M059J (cell line): ENCODE data around the gene SPATA13. TPM values are rescaled to one million over a fixed set of nuclear protein-coding genes. Genes with fewer than 3 reads are reported as not detected.

Experiments
- DNase-seq: peaks from one replicate; pipeline ENCODE4 v3.0.0-alpha.2; 2012; ENCODE audit warnings: low read depth
- total RNA-seq: library from RNA; depleted of rRNA; stranded (reverse); fragments of >200 nt; shearing (Covaris generic); gene quantifications from 2 replicates; pipeline ENCODE4 v1.2.3, GENCODE V29; 2014

The SPATA13 gene
- total RNA-seq, 1 experiment from 2014 or later, result 7.1 TPM

- DNase-seq, result no peak
These were observed 91.0 kb downstream of the SPATA13 start for GRCh38 chr13:24251525-24251924.

GRCh38 chr13:24252136-24252535, 91.6 kb downstream of the SPATA13 start:
- no peak for DNase-seq

GRCh38 chr13:24253520-24254145, 93.1 kb downstream of the SPATA13 start:
- no peak for DNase-seq

GRCh38 chr13:24254146-24254841, 93.8 kb downstream of the SPATA13 start:
- DNase-seq, result no peak

- DNase-seq, result no peak
These were observed 97.0 kb downstream of the SPATA13 start for GRCh38 chr13:24257497-24257896.

- DNase-seq, result no peak
These were observed 101.0 kb downstream of the SPATA13 start for GRCh38 chr13:24261566-24261965.

GRCh38 chr13:24263632-24264031, 103.1 kb downstream of the SPATA13 start:
- DNase-seq, result no peak

- DNase-seq, result no peak
These were observed 104.5 kb downstream of the SPATA13 start for GRCh38 chr13:24264976-24265375.

GRCh38 chr13:24265453-24265852, 104.9 kb downstream of the SPATA13 start:
- DNase-seq, result no peak

- DNase-seq, result no peak
These were observed 106.8 kb downstream of the SPATA13 start for GRCh38 chr13:24267274-24267673.

- no peak for DNase-seq
These were observed 107.3 kb downstream of the SPATA13 start for GRCh38 chr13:24267801-24268200.

- DNase-seq, result no peak
These were observed 109.3 kb downstream of the SPATA13 start for GRCh38 chr13:24269821-24270220.

GRCh38 chr13:24270639-24271141, 110.2 kb downstream of the SPATA13 start:
- peak; percentile 56 for DNase-seq

GRCh38 chr13:24271231-24271600, 110.7 kb downstream of the SPATA13 start:
- DNase-seq, result peak; percentile 1

- DNase-seq, result peak; percentile 73
These were observed 111.3 kb downstream of the SPATA13 start for GRCh38 chr13:24271601-24272451.

GRCh38 chr13:24272452-24273161, 112.1 kb downstream of the SPATA13 start:
- no peak for DNase-seq

GRCh38 chr13:24273926-24274325, 113.4 kb downstream of the SPATA13 start:
- DNase-seq, result no peak

GRCh38 chr13:24274452-24275021, 114.0 kb downstream of the SPATA13 start:
- no peak for DNase-seq

- no peak for DNase-seq
These were observed 114.5 kb downstream of the SPATA13 start for GRCh38 chr13:24275041-24275440.

GRCh38 chr13:24276306-24276705, 115.8 kb downstream of the SPATA13 start:
- no peak for DNase-seq

- no peak for DNase-seq
These were observed 116.3 kb downstream of the SPATA13 start for GRCh38 chr13:24276861-24277260.
